Gastrocnemius medialis (tissue), 4 donors: ENCODE data around the gene GLYAT.

Experiments used
- POLR2A ChIP-seq, 2 donors: fragments of 450-650 bp; IDR thresholded peaks; one replicate each; pipeline ENCODE4 v1.6.1; 2017; ENCODE audit warnings: antibody characterized with exemption in 2 of 2, mild to moderate bottlenecking in 2 of 2, moderate library complexity in 2 of 2
- TF ChIP-seq, protein P1 (sequence below), 5 experiments: fragments of 450-650 bp in 3 of 5; fragments of 200-600 bp in 2 of 5; sonication (generic) in 2 of 5; IDR thresholded peaks in 4 of 5; conservative IDR thresholded peaks in 1 of 5; 1 replicate in 4 of 5; 2 replicates in 1 of 5; pipeline ENCODE4 v1.5.1; 2016 to 2019; ENCODE audit warnings: antibody characterized with exemption in 5 of 5, mild to moderate bottlenecking in 3 of 5, moderate library complexity in 3 of 5

DNA sequence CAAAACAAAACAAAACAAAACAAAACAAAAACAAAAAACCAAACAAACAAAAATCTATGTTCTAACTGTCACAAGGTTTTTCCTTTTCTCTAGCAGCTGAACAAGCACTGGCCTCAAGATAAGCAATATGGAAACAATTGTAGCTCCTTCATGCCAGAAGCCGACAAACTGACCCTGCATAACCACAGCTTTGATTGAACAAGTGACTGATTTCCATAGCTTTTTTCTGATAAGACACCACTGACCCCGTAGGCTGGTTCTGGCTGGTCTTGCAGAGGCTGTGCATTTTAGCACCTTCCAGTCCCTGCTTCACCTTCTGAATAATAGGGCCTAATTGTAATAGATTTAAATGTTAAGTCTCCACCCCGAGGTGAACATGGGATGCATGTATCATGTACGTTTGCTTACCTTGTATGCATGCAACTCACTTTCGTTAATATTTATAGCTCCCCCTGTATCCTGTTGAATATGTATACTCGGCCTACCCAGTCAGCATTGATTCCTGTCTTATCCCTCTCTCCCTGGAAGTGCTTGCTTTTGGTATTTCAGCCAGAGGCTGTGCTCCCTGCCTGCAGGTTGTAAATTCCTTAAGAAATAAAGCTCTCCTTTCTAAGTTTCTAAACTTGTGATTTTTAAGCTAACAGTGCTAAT lies 59.6 kb downstream of the GLYAT start:
- TF ChIP-seq, protein P1, sequence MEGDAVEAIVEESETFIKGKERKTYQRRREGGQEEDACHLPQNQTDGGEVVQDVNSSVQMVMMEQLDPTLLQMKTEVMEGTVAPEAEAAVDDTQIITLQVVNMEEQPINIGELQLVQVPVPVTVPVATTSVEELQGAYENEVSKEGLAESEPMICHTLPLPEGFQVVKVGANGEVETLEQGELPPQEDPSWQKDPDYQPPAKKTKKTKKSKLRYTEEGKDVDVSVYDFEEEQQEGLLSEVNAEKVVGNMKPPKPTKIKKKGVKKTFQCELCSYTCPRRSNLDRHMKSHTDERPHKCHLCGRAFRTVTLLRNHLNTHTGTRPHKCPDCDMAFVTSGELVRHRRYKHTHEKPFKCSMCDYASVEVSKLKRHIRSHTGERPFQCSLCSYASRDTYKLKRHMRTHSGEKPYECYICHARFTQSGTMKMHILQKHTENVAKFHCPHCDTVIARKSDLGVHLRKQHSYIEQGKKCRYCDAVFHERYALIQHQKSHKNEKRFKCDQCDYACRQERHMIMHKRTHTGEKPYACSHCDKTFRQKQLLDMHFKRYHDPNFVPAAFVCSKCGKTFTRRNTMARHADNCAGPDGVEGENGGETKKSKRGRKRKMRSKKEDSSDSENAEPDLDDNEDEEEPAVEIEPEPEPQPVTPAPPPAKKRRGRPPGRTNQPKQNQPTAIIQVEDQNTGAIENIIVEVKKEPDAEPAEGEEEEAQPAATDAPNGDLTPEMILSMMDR (IDR thresholded peaks at IDR 0.05 in 4 of 5, conservative IDR thresholded peaks at IDR 0.05 in 1 of 5): no peak
- no peak for TF ChIP-seq POLR2A (IDR thresholded peaks at IDR 0.05)
